MV-4-11 (cell line): ENCODE measurements around the gene BABAM2.
"Not testable (repeated sequence)": the region's sequence is repeated elsewhere in the genome, so short reads cannot be mapped to it uniquely, and the experiment has no call there.

Experiments
- DNase-seq: peaks from one replicate; lab custom pipeline; 2025; lab: John Stamatoyannopoulos, UW

Gene BABAM2

DNA sequence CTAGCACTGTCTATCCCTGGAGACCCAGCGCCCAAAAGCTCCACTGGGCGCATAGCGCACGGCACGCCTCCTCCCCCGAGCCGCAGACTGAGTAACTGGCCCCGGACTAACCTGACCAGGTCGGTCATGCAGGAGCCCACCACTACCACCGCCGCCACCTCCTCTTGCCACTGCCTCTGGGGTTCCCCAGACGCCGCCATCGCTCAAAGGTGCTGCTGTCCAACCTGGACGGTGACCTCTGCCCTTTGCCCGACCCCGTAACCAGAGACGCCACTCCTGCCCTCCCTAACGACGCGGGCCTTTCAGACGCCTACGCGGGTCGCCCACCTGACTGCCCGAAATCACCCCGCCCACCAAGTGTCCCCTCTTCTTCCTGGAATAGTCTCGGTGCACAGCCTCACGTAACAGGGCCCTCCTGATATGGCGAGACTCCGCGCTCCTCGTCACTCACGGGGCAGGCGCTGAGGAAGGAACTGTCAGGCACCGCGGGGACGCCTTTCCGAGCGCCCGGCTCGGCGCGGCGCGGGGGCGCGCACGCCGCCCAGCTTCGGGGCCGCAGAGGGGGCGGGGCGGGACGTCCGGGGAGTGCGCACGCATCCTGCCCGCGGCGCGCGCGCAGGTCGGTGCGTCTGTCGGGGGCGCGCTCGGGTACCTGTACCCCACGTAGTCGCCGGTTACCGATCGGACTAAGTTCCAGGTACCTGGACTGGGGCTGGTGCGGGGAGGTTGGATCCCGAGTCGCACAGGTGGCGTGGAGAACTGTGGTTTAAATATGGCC lies at the start of gene BABAM2, which contains the start of gene RBKS:
Gene BABAM2 (plus strand): TSS at position 584 of the 778 bp plus-strand sequence. CDS start 3,828 bp downstream, outside the sequence.
Gene RBKS (minus strand): TSS at position 242 of the 778 bp plus-strand sequence. CDS start 42 bp downstream, at position 200.
- peak; percentile 80 for DNase-seq

- no peak for DNase-seq
These were observed 47.6 kb upstream of the BABAM2 start for GRCh38 chr2:27842894-27843293.

DNA sequence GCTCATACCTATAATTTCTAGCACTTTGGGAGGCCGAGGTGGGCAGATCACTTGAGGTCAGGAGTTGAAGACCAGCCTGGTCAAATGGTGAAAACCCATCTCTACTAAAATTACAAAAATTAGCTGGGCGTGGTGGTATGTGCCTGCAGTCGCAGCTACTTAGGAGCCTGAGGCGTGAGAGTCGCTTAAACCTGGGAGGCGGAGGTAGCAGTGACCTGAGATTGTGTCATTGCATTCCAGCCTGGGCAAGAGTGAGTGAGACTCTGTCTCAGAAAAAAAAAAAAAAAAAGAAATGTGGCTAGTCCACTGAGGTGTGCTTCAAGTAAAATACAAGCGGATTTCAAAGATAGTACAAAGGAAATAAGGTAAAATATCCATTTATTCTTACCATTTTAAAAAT lies 46.5 kb upstream of the BABAM2 start:
- no peak for DNase-seq

DNA sequence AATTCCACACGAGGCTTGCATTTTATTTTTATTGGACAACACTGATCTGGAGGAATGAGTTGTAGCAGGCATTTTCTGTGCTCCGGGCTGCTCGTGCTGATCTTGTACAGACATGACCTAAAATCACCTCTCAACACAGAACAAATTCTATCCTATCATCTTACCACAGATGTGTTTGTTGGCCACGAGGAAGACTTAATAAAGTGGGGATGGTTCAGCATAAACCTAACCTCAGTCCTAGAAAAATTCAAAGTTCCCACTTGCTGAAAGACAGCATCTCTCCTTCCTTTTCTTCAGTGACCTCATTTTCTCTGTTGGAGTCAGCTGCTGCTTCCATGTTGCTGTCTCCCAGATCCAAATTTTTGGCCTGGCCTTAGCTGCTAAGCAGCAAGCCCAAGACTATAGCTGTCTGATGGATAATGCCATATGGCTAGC lies 45.7 kb upstream of the BABAM2 start:
- no peak for DNase-seq

- no peak for DNase-seq
These were observed 43.2 kb upstream of the BABAM2 start for GRCh38 chr2:27847333-27847732.

GRCh38 chr2:27849558-27850205 lies 40.8 kb upstream of the BABAM2 start:
- DNase-seq: peak; percentile 25

DNA sequence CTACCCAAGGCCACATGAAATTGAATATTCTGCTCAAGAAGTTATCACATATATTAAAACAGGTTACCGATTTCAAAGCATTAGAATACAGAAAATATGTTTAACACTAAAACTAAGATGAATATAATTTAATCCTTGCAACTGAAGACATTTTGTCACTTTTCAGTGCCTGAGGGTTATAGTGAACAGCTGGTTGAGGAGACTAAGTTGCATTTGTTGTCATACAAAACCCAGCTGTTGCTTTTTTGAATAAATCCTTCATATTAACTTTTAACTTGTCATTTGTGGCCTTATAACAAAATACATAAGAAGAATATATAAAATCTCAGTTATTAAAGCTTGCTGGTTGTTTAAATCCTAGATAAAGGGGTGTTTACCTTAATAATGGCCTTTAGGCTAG lies 37.8 kb upstream of the BABAM2 start:
- DNase-seq: no peak

DNA sequence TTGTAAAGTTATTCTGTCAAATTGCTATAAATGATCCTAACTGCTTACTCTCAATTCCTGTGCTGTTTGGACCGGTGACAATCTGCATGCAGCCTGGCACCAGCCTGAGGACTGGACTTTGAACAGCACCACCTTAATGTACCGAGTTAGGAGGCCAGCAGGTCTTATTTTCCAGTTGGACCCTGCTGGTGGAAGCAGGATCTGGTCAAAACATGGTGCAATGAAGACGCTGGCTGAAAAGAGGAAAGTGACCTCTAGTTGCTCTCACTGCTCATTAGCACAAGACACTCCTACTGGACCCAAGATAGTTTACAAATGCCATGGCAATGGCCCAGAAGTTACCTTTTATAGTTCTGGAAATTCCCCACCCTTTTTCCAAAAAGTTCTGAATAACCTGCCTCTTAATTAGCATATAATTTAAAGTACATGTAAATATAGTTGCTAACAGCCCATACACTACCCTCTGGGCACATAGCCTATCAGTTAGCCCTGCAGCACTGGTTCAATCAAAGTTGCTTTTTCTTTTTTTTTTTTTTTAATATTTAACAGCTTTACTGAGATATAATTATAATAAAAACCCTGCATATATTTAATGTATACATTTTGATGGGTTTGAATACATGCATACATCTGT lies 36.2 kb upstream of the BABAM2 start:
- DNase-seq: peak; percentile 46

- no peak for DNase-seq
These were observed 35.1 kb upstream of the BABAM2 start for GRCh38 chr2:27855476-27855875.

- DNase-seq: no peak
These were observed 34.1 kb upstream of the BABAM2 start for GRCh38 chr2:27856386-27856785.

DNA sequence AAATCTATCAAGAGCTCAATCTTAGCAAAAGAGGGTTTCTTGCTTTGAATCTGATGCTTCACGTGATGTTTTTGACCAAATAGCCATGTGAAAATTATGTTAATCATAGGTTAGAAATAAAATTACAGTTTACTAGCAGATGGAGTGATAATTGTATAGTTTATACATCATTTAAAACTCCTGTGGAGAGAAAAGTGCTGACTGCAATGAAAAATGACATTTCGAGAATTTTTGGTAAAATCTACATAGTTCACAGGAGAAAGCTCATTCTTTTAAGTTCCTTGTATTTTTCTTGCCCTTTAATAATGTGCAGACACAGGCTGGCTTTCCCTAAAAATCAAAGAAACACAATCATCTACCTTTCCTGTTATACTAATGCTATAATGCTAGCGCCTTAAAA lies 33.6 kb upstream of the BABAM2 start:
- DNase-seq: no peak

- DNase-seq: no peak
These were observed 32.9 kb upstream of the BABAM2 start for GRCh38 chr2:27857417-27858172.

DNA sequence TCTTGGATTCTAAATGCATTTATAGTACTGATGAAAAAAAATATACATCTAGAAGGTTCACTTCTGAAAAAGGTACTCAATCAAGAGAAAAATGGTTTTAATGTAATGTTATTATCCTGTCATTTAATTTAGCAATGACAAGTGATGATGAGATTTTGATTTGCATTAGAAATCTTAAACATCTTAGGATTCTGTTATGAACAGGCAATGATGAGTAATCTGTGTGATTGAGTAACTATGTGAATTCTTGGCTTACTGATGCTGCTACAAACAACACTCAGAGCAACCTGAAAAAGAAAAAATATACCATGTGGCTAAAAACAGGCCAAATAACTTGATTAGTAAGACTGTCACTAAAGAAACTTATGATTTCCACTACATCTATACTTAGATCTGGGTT lies 30.4 kb upstream of the BABAM2 start:
- DNase-seq: peak; percentile 23

DNA sequence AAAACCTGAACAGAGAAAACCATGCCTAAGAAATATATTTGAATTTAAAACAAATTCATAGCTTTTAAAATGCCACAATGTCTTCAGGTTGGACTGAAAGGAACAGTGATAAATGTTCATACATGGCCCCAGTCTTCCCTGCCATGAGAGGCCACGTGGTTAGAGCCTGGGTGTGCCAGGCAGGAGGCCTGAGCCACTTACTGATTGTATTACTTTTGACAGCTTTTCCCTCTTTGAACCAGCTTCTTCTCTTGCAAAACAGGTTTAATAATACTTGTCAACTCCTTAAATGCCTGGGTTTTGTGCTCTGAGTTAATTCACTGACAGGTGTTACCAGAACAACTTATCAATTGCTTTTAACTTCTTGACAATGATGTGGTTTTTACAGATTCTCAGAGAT lies 27.4 kb upstream of the BABAM2 start:
- DNase-seq: no peak

DNA sequence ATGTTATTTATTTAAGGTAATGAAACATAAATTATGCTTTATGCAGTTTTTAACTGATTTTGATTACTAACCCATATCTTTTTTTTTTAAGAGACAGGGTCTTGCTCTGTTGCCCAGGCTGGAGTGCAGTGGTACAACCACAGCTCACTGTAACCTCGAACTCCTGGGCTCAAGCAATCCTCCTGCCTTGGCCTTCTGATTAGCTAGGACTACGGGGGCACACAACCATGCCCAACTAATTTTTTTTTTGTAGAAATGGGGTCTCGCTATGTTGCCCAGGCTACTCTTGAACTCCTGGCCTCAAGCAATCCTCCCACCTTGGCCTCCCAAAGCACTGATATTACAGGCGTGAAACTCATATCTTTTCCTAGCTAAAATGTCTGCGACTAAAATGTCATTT lies 26.6 kb upstream of the BABAM2 start:
- not testable (repeated sequence) for DNase-seq

DNA sequence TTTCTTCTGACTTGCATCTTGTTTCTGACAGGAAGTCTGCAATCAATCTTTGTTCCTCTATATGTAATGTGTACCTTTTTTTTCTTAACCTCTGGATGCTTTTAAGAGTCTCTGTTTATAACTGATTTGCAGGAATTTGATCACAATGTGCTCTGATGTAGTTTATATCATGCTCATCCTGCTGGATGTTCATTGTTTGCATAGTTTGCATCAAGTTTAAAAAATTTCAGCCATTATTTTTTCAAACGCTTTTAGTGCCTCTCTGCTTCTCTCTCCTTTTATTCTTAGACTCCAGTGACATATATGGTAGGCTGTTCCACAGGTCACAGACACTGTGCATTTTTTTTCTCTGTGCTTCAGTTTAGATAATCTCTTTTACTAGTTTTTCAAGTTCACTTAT lies 24.3 kb upstream of the BABAM2 start:
- DNase-seq: no peak

DNA sequence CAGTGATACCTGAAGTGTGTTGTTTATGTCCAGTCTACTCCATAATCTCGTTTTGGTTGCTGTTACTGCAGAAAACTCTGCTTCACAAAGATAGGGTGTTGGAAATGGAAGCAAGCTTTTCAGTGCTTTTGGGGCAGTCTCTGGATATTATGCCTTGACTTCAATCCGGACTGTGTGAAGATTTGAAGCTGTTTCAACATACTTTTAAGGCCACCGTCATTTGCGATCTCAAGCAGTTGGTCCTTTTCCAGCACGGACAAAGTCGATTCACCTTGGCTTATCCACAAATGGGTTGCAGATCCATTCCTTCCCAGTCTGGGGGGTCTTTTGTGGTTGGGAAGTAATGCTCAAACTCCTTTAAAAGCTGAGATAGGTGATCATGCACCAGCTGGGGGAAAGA lies 20.8 kb upstream of the BABAM2 start:
- DNase-seq: no peak

DNA sequence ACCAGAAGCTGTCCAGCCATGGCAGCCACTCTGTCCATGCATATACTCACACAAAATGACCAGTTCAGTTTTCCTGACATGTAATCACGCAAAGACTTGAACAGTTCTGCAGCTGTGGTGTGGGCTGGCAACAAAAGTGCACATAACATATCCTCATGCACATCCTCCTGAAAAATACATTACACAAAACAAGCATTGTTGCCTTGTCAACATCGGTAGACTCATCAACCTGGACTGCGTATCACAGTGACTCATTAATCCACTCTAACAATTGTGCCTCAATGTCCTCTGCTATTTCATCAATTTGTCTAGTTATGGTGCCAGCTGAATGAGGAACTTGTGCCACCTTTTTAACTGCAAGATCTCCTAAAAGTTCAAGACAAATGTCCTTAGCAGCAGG lies 19.8 kb upstream of the BABAM2 start:
- DNase-seq: no peak

DNA sequence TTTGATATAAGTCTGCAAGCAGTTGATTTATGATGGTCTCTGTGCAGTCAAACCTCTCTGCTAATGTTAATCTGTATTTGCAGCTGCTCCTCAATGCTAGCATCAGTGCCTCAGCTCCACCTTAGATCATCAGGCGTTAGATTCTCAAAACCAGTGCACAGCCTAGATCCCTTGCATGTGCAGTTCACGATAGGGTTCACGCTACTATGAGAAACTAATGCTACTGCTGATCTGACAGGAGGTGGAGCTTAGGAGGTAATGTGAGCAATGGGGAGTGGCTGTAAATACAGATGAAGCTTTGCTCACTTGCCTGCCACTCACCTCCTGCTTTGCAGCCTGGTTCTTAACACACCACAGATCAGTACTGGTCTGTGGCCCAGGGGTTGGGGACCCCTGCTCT lies 18.7 kb upstream of the BABAM2 start:
- DNase-seq: no peak

DNA sequence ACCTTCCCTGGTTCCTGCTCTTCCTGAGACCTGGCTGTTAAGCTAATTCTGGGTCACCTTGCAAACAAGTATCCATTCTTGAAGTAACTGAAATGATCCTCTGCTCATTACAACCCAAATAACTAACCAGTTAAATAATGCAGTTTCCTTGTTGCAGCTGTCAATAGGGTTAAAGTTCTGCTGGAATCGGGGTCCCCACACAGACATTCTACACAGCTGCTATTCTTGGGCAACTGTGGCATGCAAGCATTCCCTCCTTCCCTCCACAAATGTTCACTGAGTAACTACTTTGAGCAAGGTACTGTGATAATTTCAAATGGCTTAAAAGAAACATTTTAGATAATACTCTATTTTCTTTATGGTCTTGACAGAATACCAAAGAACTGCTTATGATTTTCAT lies 17.4 kb upstream of the BABAM2 start:
- no peak for DNase-seq

- DNase-seq: no peak
These were observed 15.2 kb upstream of the BABAM2 start for GRCh38 chr2:27875089-27875881.
